Fibroblast of lung (primary cell): ENCODE measurements around the gene LLPH. TPM values are rescaled to one million over a fixed set of nuclear protein-coding genes. Genes with fewer than 3 reads are reported as not detected.

Source experiments
- DNase-seq, 2 donors: peaks; one replicate each; pipeline versions ENCODE4 v3.0.0 to v3.0.0-alpha.2; 2010; ENCODE audit warnings: low read depth in 2 of 2
- H2AFZ ChIP-seq: 2 replicates; pipeline ENCODE4 v1.5.1; 2012; ENCODE audit warnings: low read length, control low read depth, inconsistent platforms
- H3K27ac ChIP-seq: 2 replicates; pipeline ENCODE4 v1.5.1; 2011; ENCODE audit warnings: low read length, control low read depth; ENCODE audit not compliant: insufficient read depth
- H3K27me3 ChIP-seq: 2 replicates; pipeline ENCODE4 v1.5.1; 2011; ENCODE audit warnings: mild to moderate bottlenecking, low read length; ENCODE audit not compliant: control insufficient read depth, insufficient read depth
- H3K36me3 ChIP-seq: 2 replicates; pipeline ENCODE4 v1.5.1; 2011; ENCODE audit warnings: low read length; ENCODE audit not compliant: control insufficient read depth, insufficient read depth
- H3K4me1 ChIP-seq: 2 replicates; pipeline ENCODE4 v1.5.1; 2011; ENCODE audit warnings: low read length; ENCODE audit not compliant: control insufficient read depth, insufficient read depth; ENCODE audit errors: extremely low read depth
- H3K4me2 ChIP-seq: 2 replicates; pipeline ENCODE4 v1.5.1; 2011; ENCODE audit warnings: low read length, control low read depth; ENCODE audit not compliant: insufficient read depth; ENCODE audit errors: extremely low read depth
- H3K4me3 ChIP-seq, 4 experiments: fragments of 200-600 bp in 1 of 4; sonication (generic) in 1 of 4; replicated peaks in 1 of 4; 2 replicates each; pipeline ENCODE4 v1.5.1; 2011 to 2016; ENCODE audit warnings: low read length in 4 of 4, low read depth in 3 of 4, mild to moderate bottlenecking in 3 of 4, control low read depth in 2 of 4, inconsistent platforms in 1 of 4, mixed read lengths in 1 of 4; ENCODE audit not compliant: insufficient read depth in 1 of 4; ENCODE audit errors: control extremely low read depth in 1 of 4
- H3K79me2 ChIP-seq: 2 replicates; pipeline ENCODE4 v1.5.1; 2012; ENCODE audit warnings: mild to moderate bottlenecking, low read length, inconsistent platforms; ENCODE audit not compliant: control insufficient read depth, insufficient read depth
- H3K9ac ChIP-seq: 2 replicates; pipeline ENCODE4 v1.5.1; 2011; ENCODE audit warnings: mild to moderate bottlenecking, low read length, control low read depth; ENCODE audit not compliant: insufficient read depth
- H3K9me3 ChIP-seq: 2 replicates; pipeline ENCODE4 v1.5.1; 2012; ENCODE audit warnings: low read depth, low read length; ENCODE audit not compliant: control insufficient read depth, insufficient read depth
- H4K20me1 ChIP-seq: 2 replicates; pipeline ENCODE4 v1.5.1; 2011; ENCODE audit warnings: low read length; ENCODE audit not compliant: control insufficient read depth, insufficient read depth; ENCODE audit errors: extremely low read depth
- EZH2 ChIP-seq: IDR thresholded peaks from 2 replicates; pipeline ENCODE4 v1.5.1; 2012; ENCODE audit warnings: low read length, control low read depth, mild to moderate bottlenecking; ENCODE audit errors: missing control alignments
- polyA plus RNA-seq, 2 donors: library from polyadenylated mRNA; depleted of rRNA in 1 of 2; stranded (reverse) in 1 of 2; unstranded in 1 of 2; fragments of >200 nt; gene quantifications; 2 replicates each; pipeline ENCODE4 v1.2.1, GENCODE V29; 2011 to 2012; ENCODE audit warnings: missing spikeins in 1 of 2
- total RNA-seq: library from RNA; depleted of rRNA; stranded (reverse); fragments of >200 nt; gene quantifications from 2 replicates; pipeline ENCODE4 v1.2.1, GENCODE V29; 2014
- TF ChIP-seq, protein P1 (sequence below), 2 donors: IDR thresholded peaks in 1 of 2; conservative IDR thresholded peaks in 1 of 2; 1 replicate in 1 of 2; 2 replicates in 1 of 2; pipeline ENCODE4 v1.5.1; 2011 to 2012; ENCODE audit warnings: low read length in 2 of 2, control low read depth in 1 of 2, inconsistent platforms in 1 of 2, low read depth in 1 of 2, mild to moderate bottlenecking in 1 of 2

Gene LLPH
- total and polyA plus RNA-seq, 2 donors (not counting 1 experiment from before 2014, with no cell fraction given) = 5.8 to 30.5 TPM

DNA sequence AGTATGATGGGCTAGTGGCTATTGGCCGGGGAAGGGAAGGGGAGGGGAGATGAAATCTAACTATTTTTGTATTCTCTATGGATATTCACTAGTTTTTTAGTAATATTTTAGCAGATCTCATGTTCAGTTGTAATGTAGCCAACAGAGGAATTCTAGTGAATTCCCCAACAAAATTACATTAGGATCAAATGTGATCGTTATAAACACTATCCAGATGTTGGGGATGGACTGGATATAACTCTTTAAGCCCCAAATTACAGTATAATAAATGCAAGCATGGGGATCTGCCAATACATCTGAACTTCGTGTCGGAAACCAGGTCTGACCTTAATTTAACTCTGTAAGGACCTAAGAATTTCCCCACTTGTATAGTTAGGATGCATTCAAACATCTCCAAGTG, 21.5 kb downstream of the LLPH start:
- no peak for TF ChIP-seq EZH2
- TF ChIP-seq, protein P1, sequence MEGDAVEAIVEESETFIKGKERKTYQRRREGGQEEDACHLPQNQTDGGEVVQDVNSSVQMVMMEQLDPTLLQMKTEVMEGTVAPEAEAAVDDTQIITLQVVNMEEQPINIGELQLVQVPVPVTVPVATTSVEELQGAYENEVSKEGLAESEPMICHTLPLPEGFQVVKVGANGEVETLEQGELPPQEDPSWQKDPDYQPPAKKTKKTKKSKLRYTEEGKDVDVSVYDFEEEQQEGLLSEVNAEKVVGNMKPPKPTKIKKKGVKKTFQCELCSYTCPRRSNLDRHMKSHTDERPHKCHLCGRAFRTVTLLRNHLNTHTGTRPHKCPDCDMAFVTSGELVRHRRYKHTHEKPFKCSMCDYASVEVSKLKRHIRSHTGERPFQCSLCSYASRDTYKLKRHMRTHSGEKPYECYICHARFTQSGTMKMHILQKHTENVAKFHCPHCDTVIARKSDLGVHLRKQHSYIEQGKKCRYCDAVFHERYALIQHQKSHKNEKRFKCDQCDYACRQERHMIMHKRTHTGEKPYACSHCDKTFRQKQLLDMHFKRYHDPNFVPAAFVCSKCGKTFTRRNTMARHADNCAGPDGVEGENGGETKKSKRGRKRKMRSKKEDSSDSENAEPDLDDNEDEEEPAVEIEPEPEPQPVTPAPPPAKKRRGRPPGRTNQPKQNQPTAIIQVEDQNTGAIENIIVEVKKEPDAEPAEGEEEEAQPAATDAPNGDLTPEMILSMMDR (conservative IDR thresholded peaks at IDR 0.05 in 1 of 2, IDR thresholded peaks at IDR 0.05 in 1 of 2; ENCODE audit: low read depth in 1 of 2, low read length in 2 of 2) = no peak
- Histone ChIP-seq H3K4me1 (peaks cover 4% of the 10 kb centered on the region), H3K27me3 (no peaks in the 10 kb centered on the region), H3K4me2 (no peak overlapping the region), H3K36me3 (no peaks in the 10 kb centered on the region), H3K79me2 (no peaks in the 10 kb centered on the region), H4K20me1 (no peaks in the 10 kb centered on the region), H3K27ac (no peak overlapping the region), H3K4me3 (no peak overlapping the region), H2AFZ (no peak overlapping the region), H3K9ac (no peak overlapping the region), H3K9me3 (no peaks in the 10 kb centered on the region)
- no peak for DNase-seq

DNA sequence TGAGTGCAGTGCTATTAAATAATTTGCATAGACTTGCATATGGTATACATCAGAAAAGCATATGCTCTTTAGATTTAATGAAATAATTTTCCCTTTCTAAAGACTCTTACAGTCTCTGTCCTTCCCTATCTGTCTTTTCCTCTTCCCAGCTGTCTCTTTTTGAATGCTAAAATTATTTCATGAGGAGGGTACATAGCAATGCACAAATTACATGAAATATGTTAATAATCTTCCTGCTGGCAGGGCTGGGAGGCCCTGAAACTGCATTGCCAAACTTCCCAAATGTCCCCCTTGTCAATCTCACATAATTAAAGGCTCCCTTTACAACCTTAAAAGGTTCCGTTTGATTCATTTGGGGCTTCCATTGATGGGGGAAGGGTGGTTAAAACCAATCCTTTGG, 22.2 kb downstream of the LLPH start:
- no peak for DNase-seq
- H3K36me3 ChIP-seq = no peaks in the 10 kb centered on the region
- peaks cover 4% of the 10 kb centered on the region for H3K4me1 ChIP-seq
- no peaks in the 10 kb centered on the region for H4K20me1 ChIP-seq
- no peak overlapping the region for H3K4me2 ChIP-seq
- no peaks in the 10 kb centered on the region for H3K79me2 ChIP-seq
- TF ChIP-seq, protein P1 (conservative IDR thresholded peaks at IDR 0.05 in 1 of 2, IDR thresholded peaks at IDR 0.05 in 1 of 2; ENCODE audit: low read depth in 1 of 2, low read length in 2 of 2) = no peak
- TF ChIP-seq EZH2 = no peak
- no peak overlapping the region for H3K27ac ChIP-seq
- H3K4me3 ChIP-seq = no peak overlapping the region
- H2AFZ ChIP-seq = no peak overlapping the region
- no peaks in the 10 kb centered on the region for H3K9me3 ChIP-seq
- no peaks in the 10 kb centered on the region for H3K27me3 ChIP-seq
- H3K9ac ChIP-seq = no peak overlapping the region

DNA sequence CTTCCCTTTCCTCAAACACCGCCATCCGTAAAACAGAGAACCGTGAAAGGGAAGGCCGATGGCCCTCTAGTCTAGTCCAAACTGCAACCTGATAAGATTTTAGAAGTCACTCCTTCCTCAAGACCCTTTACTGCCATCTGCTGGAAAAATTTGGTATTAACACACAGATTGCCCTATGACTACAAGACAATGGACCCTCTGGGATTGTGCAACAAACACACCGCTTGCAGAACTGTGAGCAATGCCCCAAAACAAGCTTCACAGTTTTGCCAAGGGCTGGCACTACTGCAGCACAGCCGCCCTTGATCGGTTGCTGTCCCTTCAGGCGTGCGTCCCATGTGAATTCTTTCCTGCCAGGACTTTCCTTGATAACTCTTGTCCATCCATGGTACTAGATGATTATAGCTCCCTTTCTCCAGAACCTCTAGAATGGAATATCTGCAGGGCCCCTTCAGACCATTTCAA, 23.1 kb downstream of the LLPH start:
- no peaks in the 10 kb centered on the region for H3K27me3 ChIP-seq
- peak; percentile 84 to 96 for DNase-seq
- no peak overlapping the region for H3K9ac ChIP-seq
- H3K9me3 ChIP-seq = no peaks in the 10 kb centered on the region
- H3K36me3 ChIP-seq = no peaks in the 10 kb centered on the region
- TF ChIP-seq EZH2 = no peak
- TF ChIP-seq, protein P1 (conservative IDR thresholded peaks at IDR 0.05 in 1 of 2, IDR thresholded peaks at IDR 0.05 in 1 of 2; ENCODE audit: low read depth in 1 of 2, low read length in 2 of 2) = peak; percentile 64 to 76
- H3K79me2 ChIP-seq = no peaks in the 10 kb centered on the region
- no peaks in the 10 kb centered on the region for H4K20me1 ChIP-seq
- H2AFZ ChIP-seq = peak overlapping the region; percentile 74
- H3K4me1 ChIP-seq = peaks cover 4% of the 10 kb centered on the region
- H3K4me2 ChIP-seq = peak overlapping the region; percentile 20
- no peak overlapping the region for H3K27ac ChIP-seq
- no peak overlapping the region for H3K4me3 ChIP-seq
